Progenitor cell of endocrine pancreas (in vitro differentiated cells): ENCODE data around the gene HTD2. TPM values are rescaled to one million over a fixed set of nuclear protein-coding genes. Genes with fewer than 3 reads are reported as not detected.
"Not testable (repeated sequence)": the region's sequence is repeated elsewhere in the genome, so short reads cannot be mapped to it uniquely, and the experiment has no call there.

Experiments used
- DNase-seq: peaks from one replicate; pipeline ENCODE4 v3.0.0; 2021; ENCODE audit warnings: low spot score; ENCODE audit not compliant: unreplicated experiment
- H3K27ac Mint-ChIP-seq: 2 replicates; pipeline ENCODE4 v1.8.0; 2021; ENCODE audit warnings: mild to moderate bottlenecking, moderate library complexity, mixed read lengths
- H3K27me3 Mint-ChIP-seq: 2 replicates; pipeline ENCODE4 v1.8.0; 2021; ENCODE audit warnings: mixed read lengths
- H3K36me3 Mint-ChIP-seq: 2 replicates; pipeline ENCODE4 v1.8.0; 2022; ENCODE audit warnings: mixed read lengths; ENCODE audit not compliant: insufficient read depth
- H3K4me1 Mint-ChIP-seq: 2 replicates; pipeline ENCODE4 v1.8.0; 2021; ENCODE audit warnings: low read depth, mixed read lengths
- H3K4me3 Mint-ChIP-seq: 2 replicates; pipeline ENCODE4 v1.8.0; 2021; ENCODE audit warnings: low read depth, mild to moderate bottlenecking, moderate library complexity, mixed read lengths
- H3K9me3 Mint-ChIP-seq: 2 replicates; pipeline ENCODE4 v1.8.0; 2021; ENCODE audit warnings: low read depth, mixed read lengths
- CTCF ChIP-seq: fragments of 200-600 bp; sonication (generic); IDR thresholded peaks from one replicate; pipeline ENCODE4 v1.5.0; 2021; ENCODE audit warnings: antibody characterized with exemption, mild to moderate bottlenecking; ENCODE audit not compliant: unreplicated experiment
- total RNA-seq: library from RNA; stranded (reverse); gene quantifications from 2 replicates; pipeline ENCODE4 v1.2.1, GENCODE V29; 2021

The HTD2 gene
- total RNA-seq, 1 donor from 2014 or later = 10.7 TPM

- Mint-ChIP-seq H3K4me1 (peaks cover 11% of the 10 kb centered on the region), H3K36me3 (peaks cover 6% of the 10 kb centered on the region), H3K4me3 (no peak overlapping the region), H3K27me3 (peaks cover 4% of the 10 kb centered on the region), H3K9me3 (no peaks in the 10 kb centered on the region), H3K27ac (no peak overlapping the region)
- no peak for TF ChIP-seq CTCF
- DNase-seq = no peak
Observed at GRCh38 chr3:58336135-58336882, 30.0 kb downstream of the HTD2 start.

GRCh38 chr3:58337190-58337589 is 30.9 kb downstream of the HTD2 start:
- Mint-ChIP-seq H3K27ac (no peak overlapping the region), H3K9me3 (no peaks in the 10 kb centered on the region), H3K4me3 (no peak overlapping the region), H3K27me3 (no peaks in the 10 kb centered on the region), H3K36me3 (peaks cover 6% of the 10 kb centered on the region), H3K4me1 (peaks cover 11% of the 10 kb centered on the region)
- TF ChIP-seq CTCF = no peak
- DNase-seq = no peak

- not testable (repeated sequence) for H3K27me3 Mint-ChIP-seq, H3K4me1 Mint-ChIP-seq, H3K27ac Mint-ChIP-seq, H3K4me3 Mint-ChIP-seq, DNase-seq, H3K36me3 Mint-ChIP-seq, H3K9me3 Mint-ChIP-seq
Observed at GRCh38 chr3:58339146-58339545, 32.8 kb downstream of the HTD2 start.

GRCh38 chr3:58340594-58341244 is 34.4 kb downstream of the HTD2 start:
- no peaks in the 10 kb centered on the region for H3K4me1 Mint-ChIP-seq
- no peak for DNase-seq
- peak overlapping the region; percentile 9 for H3K27ac Mint-ChIP-seq
- H3K4me3 Mint-ChIP-seq = no peak overlapping the region
- H3K9me3 Mint-ChIP-seq = no peaks in the 10 kb centered on the region
- TF ChIP-seq CTCF = no peak
- peaks cover 6% of the 10 kb centered on the region for H3K36me3 Mint-ChIP-seq
- H3K27me3 Mint-ChIP-seq = no peaks in the 10 kb centered on the region

GRCh38 chr3:58341376-58341775 is 35.1 kb downstream of the HTD2 start:
- H3K4me3 Mint-ChIP-seq = no peak overlapping the region
- peaks cover 6% of the 10 kb centered on the region for H3K36me3 Mint-ChIP-seq
- no peaks in the 10 kb centered on the region for H3K4me1 Mint-ChIP-seq
- no peaks in the 10 kb centered on the region for H3K27me3 Mint-ChIP-seq
- DNase-seq = no peak
- no peak overlapping the region for H3K27ac Mint-ChIP-seq
- H3K9me3 Mint-ChIP-seq = no peaks in the 10 kb centered on the region
- TF ChIP-seq CTCF = no peak

- Mint-ChIP-seq H3K9me3 (no peaks in the 10 kb centered on the region), H3K27me3 (no peaks in the 10 kb centered on the region), H3K27ac (no peak overlapping the region), H3K4me1 (no peaks in the 10 kb centered on the region), H3K4me3 (no peak overlapping the region), H3K36me3 (peaks cover 6% of the 10 kb centered on the region)
- no peak for DNase-seq
- no peak for TF ChIP-seq CTCF
Observed at GRCh38 chr3:58342676-58343075, 36.4 kb downstream of the HTD2 start.
